Lower leg skin (tissue), 3 donors: ENCODE data around the gene CYFIP1.

Experiments
- POLR2A ChIP-seq, 2 donors: fragments of 450-650 bp; IDR thresholded peaks; one replicate each; pipeline ENCODE4 v1.6.1; 2016 to 2017; ENCODE audit warnings: antibody characterized with exemption in 2 of 2, mild to moderate bottlenecking in 1 of 2, moderate library complexity in 1 of 2
- TF ChIP-seq, protein P1 (sequence below), 3 donors: fragments of 450-650 bp; IDR thresholded peaks; one replicate each; pipeline ENCODE4 v1.5.1; 2016; ENCODE audit warnings: antibody characterized with exemption in 3 of 3, mild to moderate bottlenecking in 3 of 3, moderate library complexity in 2 of 3

DNA sequence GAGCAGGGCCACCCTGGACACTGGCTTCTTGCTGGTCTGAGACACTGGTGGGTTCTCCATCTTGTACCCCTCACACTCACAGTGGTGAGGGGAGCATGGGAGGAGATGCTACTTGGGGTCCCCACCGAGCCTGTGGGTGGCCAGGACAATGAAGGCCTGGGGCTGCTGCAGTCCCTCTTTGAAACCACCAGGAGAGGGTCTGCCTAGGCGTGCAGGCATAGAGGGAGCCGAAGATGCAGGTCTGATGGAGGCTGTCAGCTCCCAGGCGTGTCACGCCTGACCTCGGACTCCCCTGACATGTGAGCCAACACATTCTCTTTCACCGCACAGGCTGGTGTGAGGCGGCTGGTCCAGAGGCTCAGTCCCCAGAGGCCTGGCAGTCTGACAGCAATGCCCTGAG, 102.6 kb downstream of the CYFIP1 start:
- TF ChIP-seq, protein P1, sequence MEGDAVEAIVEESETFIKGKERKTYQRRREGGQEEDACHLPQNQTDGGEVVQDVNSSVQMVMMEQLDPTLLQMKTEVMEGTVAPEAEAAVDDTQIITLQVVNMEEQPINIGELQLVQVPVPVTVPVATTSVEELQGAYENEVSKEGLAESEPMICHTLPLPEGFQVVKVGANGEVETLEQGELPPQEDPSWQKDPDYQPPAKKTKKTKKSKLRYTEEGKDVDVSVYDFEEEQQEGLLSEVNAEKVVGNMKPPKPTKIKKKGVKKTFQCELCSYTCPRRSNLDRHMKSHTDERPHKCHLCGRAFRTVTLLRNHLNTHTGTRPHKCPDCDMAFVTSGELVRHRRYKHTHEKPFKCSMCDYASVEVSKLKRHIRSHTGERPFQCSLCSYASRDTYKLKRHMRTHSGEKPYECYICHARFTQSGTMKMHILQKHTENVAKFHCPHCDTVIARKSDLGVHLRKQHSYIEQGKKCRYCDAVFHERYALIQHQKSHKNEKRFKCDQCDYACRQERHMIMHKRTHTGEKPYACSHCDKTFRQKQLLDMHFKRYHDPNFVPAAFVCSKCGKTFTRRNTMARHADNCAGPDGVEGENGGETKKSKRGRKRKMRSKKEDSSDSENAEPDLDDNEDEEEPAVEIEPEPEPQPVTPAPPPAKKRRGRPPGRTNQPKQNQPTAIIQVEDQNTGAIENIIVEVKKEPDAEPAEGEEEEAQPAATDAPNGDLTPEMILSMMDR (IDR thresholded peaks at IDR 0.05), result no peak
- no peak for TF ChIP-seq POLR2A (IDR thresholded peaks at IDR 0.05)
